PFSK-1 (cell line): ENCODE measurements around the gene MAGI2.

Experiments
- FOXP2 ChIP-seq: optimal IDR thresholded peaks from 2 replicates; pipeline ENCODE3; 2011; ENCODE audit warnings: borderline replicate concordance, control low read depth, inconsistent platforms; ENCODE audit not compliant: insufficient read depth; ENCODE audit errors: extremely low read length, extremely low read depth
- POLR2AphosphoS5 ChIP-seq: IDR thresholded peaks from 2 replicates; pipeline ENCODE4 v1.6.1; 2012; ENCODE audit warnings: low read depth, mild to moderate bottlenecking, control low read depth, low read length, moderate library complexity
- REST ChIP-seq, 2 experiments: IDR thresholded peaks; 2 replicates each; pipeline versions ENCODE4 v1.6.1 to v1.8.0; 2011 to 2012; ENCODE audit warnings: low read depth in 2 of 2, low read length in 2 of 2, control low read depth in 1 of 2, inconsistent platforms in 1 of 2, mild to moderate bottlenecking in 1 of 2, moderate library complexity in 1 of 2; ENCODE audit not compliant: insufficient read depth in 1 of 2
- SIN3A ChIP-seq: IDR thresholded peaks from 2 replicates; pipeline ENCODE4 v1.6.1; 2012; ENCODE audit warnings: mild to moderate bottlenecking, low read length, moderate library complexity, borderline replicate concordance; ENCODE audit not compliant: insufficient read depth
- TAF1 ChIP-seq: IDR thresholded peaks from 2 replicates; pipeline ENCODE4 v1.6.1; 2012; ENCODE audit warnings: low read length, control low read depth, borderline replicate concordance; ENCODE audit not compliant: insufficient read depth

MAGI2 gene

GRCh38 chr7:78073609-78074382 lies 1379.7 kb downstream of the MAGI2 start:
- TF ChIP-seq REST (IDR thresholded peaks at IDR 0.05; ENCODE audit: insufficient read depth in 1 of 2, low read depth in 2 of 2, low read length in 2 of 2) (no peak), SIN3A (no peak), TAF1 (no peak), POLR2AphosphoS5 (no peak), FOXP2 (no peak)

DNA sequence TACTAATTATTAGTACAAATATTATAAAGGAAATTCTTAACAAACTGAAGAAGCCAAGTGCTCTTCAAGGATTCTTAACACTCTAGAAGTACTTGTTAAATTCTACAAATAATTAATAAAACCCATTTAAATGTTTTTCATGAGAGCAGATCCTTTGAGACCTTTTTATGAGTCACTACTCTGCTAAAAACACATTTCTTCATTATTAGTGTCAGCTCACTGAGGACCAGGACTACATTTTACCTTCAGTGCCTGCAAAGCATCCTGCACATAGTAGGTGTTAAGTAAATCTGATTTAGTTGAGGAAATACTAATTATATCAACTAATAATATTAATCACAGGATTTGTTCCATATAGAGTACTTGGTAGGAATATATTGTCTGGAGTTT lies 1381.3 kb downstream of the MAGI2 start:
- no peak for TF ChIP-seq REST (IDR thresholded peaks at IDR 0.05; ENCODE audit: insufficient read depth in 1 of 2, low read depth in 2 of 2, low read length in 2 of 2)
- TF ChIP-seq TAF1 = no peak
- TF ChIP-seq SIN3A = no peak
- no peak for TF ChIP-seq POLR2AphosphoS5
- no peak for TF ChIP-seq FOXP2

DNA sequence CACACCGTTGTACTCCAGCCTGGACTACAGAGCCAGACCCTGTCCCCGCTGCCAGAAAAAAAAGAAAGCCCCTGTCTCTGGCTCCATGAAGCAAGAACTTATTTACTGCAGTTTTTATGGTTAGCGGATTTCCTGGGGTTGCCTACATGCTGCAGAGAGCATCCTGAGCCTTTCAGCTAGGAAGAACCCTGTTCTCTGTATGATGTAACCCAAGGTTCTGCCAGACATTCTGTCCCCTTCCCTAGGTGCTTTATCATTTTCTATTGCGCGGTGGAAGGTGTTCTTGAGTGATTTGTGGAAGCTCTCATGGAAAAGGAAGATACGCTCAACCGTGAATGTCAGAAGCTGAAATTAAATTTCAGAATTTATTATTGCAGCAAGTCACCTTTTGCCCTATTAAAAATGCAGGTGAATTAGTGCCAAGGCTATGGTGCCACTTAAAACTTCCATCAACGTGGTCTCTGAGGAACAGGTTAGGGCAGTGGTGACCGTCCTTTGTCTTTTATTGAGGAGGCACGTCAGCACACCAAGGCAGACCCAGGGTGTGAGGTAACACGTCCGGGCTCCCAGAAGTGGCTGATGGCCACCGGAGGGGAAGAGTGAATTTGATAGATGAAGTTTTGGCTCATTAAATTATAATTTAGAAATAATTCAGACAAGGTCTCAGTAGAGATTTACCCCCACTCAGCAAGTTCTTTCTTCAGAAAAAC lies 1381.8 kb downstream of the MAGI2 start:
- no peak for TF ChIP-seq TAF1

DNA sequence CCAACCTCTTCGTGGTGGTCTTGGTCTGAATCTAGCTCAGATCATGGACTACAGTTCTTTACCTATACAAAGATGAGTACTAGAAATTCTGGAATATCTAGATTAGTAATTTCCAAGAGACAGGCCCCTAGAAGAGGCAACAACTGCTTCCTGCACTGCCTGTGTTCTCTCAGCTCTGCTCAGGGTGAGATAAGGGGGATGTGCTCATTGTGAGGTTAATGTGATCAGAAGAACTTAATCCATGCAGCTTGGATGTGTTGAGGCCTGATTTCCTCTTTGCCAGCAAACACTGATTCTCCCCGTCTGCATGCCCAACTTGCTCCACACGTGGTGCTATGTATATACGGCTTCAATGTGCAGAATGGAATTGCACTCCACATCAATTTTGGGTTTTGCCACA lies 1386.9 kb downstream of the MAGI2 start:
- no peak for TF ChIP-seq SIN3A

DNA sequence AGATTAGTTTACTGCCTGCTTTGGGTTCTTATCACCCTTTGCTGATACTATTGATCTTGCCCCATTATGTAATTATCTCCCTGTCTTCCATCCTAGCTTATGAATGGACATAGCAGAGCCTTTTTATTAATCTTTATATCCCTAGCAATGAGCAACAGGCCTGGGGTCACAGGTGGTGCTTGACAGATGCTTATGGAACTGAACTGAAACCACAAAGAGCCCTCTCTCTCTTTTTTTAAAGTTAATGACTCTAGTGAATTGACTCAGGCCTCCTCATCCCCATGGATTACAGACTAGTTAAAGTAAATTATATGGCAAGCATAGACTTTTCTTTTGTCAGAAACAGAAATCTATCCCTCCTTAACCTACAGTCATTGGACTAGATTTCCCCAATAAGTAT lies 1389.7 kb downstream of the MAGI2 start:
- TF ChIP-seq TAF1 = no peak
- TF ChIP-seq FOXP2 = no peak
- TF ChIP-seq POLR2AphosphoS5 = no peak
- TF ChIP-seq SIN3A = no peak
- no peak for TF ChIP-seq REST (IDR thresholded peaks at IDR 0.05; ENCODE audit: insufficient read depth in 1 of 2, low read depth in 2 of 2, low read length in 2 of 2)

DNA sequence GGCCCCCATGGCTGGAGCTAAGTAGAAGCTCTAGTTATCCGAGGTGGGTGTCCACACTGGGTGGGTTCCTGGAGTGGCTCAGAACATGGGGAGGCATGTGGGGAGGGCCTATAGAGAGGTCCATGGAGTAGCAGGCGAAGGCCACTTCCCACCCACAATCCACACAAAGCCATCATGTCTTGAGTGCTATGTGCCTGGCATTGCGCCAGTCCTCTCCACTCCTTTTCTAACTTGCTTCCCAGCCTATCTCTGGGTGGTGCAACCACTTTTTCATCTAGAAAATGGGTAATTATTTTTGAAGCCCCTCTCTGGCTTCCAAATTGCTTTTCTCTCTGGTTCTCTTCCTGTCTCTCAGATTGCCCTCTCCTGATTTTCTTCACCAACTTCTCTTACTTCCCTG lies 1391.3 kb downstream of the MAGI2 start:
- TF ChIP-seq SIN3A = no peak
- TF ChIP-seq POLR2AphosphoS5 = no peak
- TF ChIP-seq TAF1 = no peak
- TF ChIP-seq FOXP2 = no peak
- no peak for TF ChIP-seq REST (IDR thresholded peaks at IDR 0.05; ENCODE audit: insufficient read depth in 1 of 2, low read depth in 2 of 2, low read length in 2 of 2)
